ENCODE measurements around the gene PLA2G4B. TPM values are rescaled to one million over a fixed set of nuclear protein-coding genes. Genes with fewer than 3 reads are reported as not detected.

Gene PLA2G4B
- total RNA-seq, 1 experiment from 2014 or later = 4.1 TPM

- TF ChIP-seq CTCF (IDR thresholded peaks at IDR 0.05; ENCODE audit: unreplicated experiment) = no peak
- BruUV-seq (replicated peaks) = no TSS peak
- CTCF ChIA-PET = no interaction called here
- DNase-seq = no peak
- intact Hi-C loops (cut with micrococcal nuclease; ENCODE audit: unreplicated experiment) = no loop called here
- Mint-ChIP-seq H3K27ac (ENCODE audit: unreplicated experiment) (no peak overlapping the region), H3K36me3 (ENCODE audit: insufficient read depth, unreplicated experiment) (no peaks in the 10 kb centered on the region), H3K27me3 (ENCODE audit: unreplicated experiment) (no peaks in the 10 kb centered on the region), H3K4me1 (ENCODE audit: low read depth, unreplicated experiment) (no peaks in the 10 kb centered on the region), H3K9me3 (ENCODE audit: low read depth, unreplicated experiment) (no peaks in the 10 kb centered on the region), H3K4me3 (ENCODE audit: low read depth, unreplicated experiment) (no peak overlapping the region)
Measured at GRCh38 chr15:41887893-41888292, 49.2 kb downstream of the PLA2G4B start.

GRCh38 chr15:41888662-41889253 lies 50.1 kb downstream of the PLA2G4B start:
- CTCF ChIA-PET = interaction anchor here (0.5 kb wide), 1 partner anchor 106 kb away, joined by 3 read pairs; no protein-coding TSS in a partner anchor
- Mint-ChIP-seq H3K27me3 (ENCODE audit: unreplicated experiment) (no peaks in the 10 kb centered on the region), H3K4me3 (ENCODE audit: low read depth, unreplicated experiment) (no peak overlapping the region), H3K36me3 (ENCODE audit: insufficient read depth, unreplicated experiment) (no peaks in the 10 kb centered on the region), H3K4me1 (ENCODE audit: low read depth, unreplicated experiment) (no peaks in the 10 kb centered on the region), H3K27ac (ENCODE audit: unreplicated experiment) (no peak overlapping the region), H3K9me3 (ENCODE audit: low read depth, unreplicated experiment) (no peaks in the 10 kb centered on the region)
- intact Hi-C loops (cut with micrococcal nuclease; ENCODE audit: unreplicated experiment) = no loop called here
- BruUV-seq (replicated peaks) = no TSS peak
- no peak for TF ChIP-seq CTCF (IDR thresholded peaks at IDR 0.05; ENCODE audit: unreplicated experiment)
- no peak for DNase-seq

GRCh38 chr15:41890050-41890690 lies 51.5 kb downstream of the PLA2G4B start:
- H3K9me3 Mint-ChIP-seq (ENCODE audit: low read depth, unreplicated experiment) = no peaks in the 10 kb centered on the region
- H3K27ac Mint-ChIP-seq (ENCODE audit: unreplicated experiment) = no peak overlapping the region
- CTCF ChIA-PET = no interaction called here
- no peak for DNase-seq
- no peak for TF ChIP-seq CTCF (IDR thresholded peaks at IDR 0.05; ENCODE audit: unreplicated experiment)
- H3K27me3 Mint-ChIP-seq (ENCODE audit: unreplicated experiment) = no peaks in the 10 kb centered on the region
- H3K36me3 Mint-ChIP-seq (ENCODE audit: insufficient read depth, unreplicated experiment) = peaks cover 4% of the 10 kb centered on the region
- no TSS peak for BruUV-seq (replicated peaks)
- no peak overlapping the region for H3K4me3 Mint-ChIP-seq (ENCODE audit: low read depth, unreplicated experiment)
- intact Hi-C loops (cut with micrococcal nuclease; ENCODE audit: unreplicated experiment) = no loop called here
- no peaks in the 10 kb centered on the region for H3K4me1 Mint-ChIP-seq (ENCODE audit: low read depth, unreplicated experiment)

GRCh38 chr15:41891226-41891625 lies 52.6 kb downstream of the PLA2G4B start:
- Mint-ChIP-seq H3K36me3 (ENCODE audit: insufficient read depth, unreplicated experiment) (peaks cover 7% of the 10 kb centered on the region), H3K4me1 (ENCODE audit: low read depth, unreplicated experiment) (no peaks in the 10 kb centered on the region), H3K9me3 (ENCODE audit: low read depth, unreplicated experiment) (no peaks in the 10 kb centered on the region), H3K4me3 (ENCODE audit: low read depth, unreplicated experiment) (no peak overlapping the region), H3K27ac (ENCODE audit: unreplicated experiment) (no peak overlapping the region), H3K27me3 (ENCODE audit: unreplicated experiment) (no peaks in the 10 kb centered on the region)
- CTCF ChIA-PET = no interaction called here
- intact Hi-C loops (cut with micrococcal nuclease; ENCODE audit: unreplicated experiment) = no loop called here
- TF ChIP-seq CTCF (IDR thresholded peaks at IDR 0.05; ENCODE audit: unreplicated experiment) = no peak
- no peak for DNase-seq
- no TSS peak for BruUV-seq (replicated peaks)
